Measurements from ENCODE around the gene RRM2.

RRM2 gene

GRCh38 chr2:10137053-10137843 lies 14.7 kb downstream of the RRM2 start:
- no peak for DNase-seq (ENCODE audit: low read depth)
- no peak for TF ChIP-seq CTCF (IDR thresholded peaks at IDR 0.05; ENCODE audit: control insufficient read depth, extremely low read depth, insufficient read depth)

GRCh38 chr2:10139536-10139935 lies 17.0 kb downstream of the RRM2 start:
- no peak for TF ChIP-seq CTCF (IDR thresholded peaks at IDR 0.05; ENCODE audit: control insufficient read depth, extremely low read depth, insufficient read depth)
- no peak overlapping the region for H3K4me3 ChIP-seq (ENCODE audit: low read depth, low read length)
- DNase-seq (ENCODE audit: low read depth) = no peak

More at GRCh38 chr2:10137053-10137843, 14.7 kb downstream of the RRM2 start:
- no peak overlapping the region for H3K4me3 ChIP-seq (ENCODE audit: low read depth, low read length)

GRCh38 chr2:10140841-10141610 lies 18.5 kb downstream of the RRM2 start:
- no peak overlapping the region for H3K4me3 ChIP-seq (ENCODE audit: low read depth, low read length)
- DNase-seq (ENCODE audit: low read depth) = no peak
- TF ChIP-seq CTCF (IDR thresholded peaks at IDR 0.05; ENCODE audit: control insufficient read depth, extremely low read depth, insufficient read depth) = 0 out of 2 replicates have a peak, but pooled peaks have one; percentile 8

- peak; percentile 77 for TF ChIP-seq CTCF (IDR thresholded peaks at IDR 0.05; ENCODE audit: control insufficient read depth, extremely low read depth, insufficient read depth)
- DNase-seq (ENCODE audit: low read depth) = no peak
- H3K4me3 ChIP-seq (ENCODE audit: low read depth, low read length) = no peak overlapping the region
Observed at GRCh38 chr2:10141736-10142639, 19.4 kb downstream of the RRM2 start.

GRCh38 chr2:10142640-10142965 lies 20.1 kb downstream of the RRM2 start:
- no peak overlapping the region for H3K4me3 ChIP-seq (ENCODE audit: low read depth, low read length)
- DNase-seq (ENCODE audit: low read depth) = no peak
- no peak for TF ChIP-seq CTCF (IDR thresholded peaks at IDR 0.05; ENCODE audit: control insufficient read depth, extremely low read depth, insufficient read depth)

- TF ChIP-seq CTCF (IDR thresholded peaks at IDR 0.05; ENCODE audit: control insufficient read depth, extremely low read depth, insufficient read depth) = no peak
- no peak overlapping the region for H3K4me3 ChIP-seq (ENCODE audit: low read depth, low read length)
- no peak for DNase-seq (ENCODE audit: low read depth)
Observed at GRCh38 chr2:10144771-10145518, 22.4 kb downstream of the RRM2 start.
